ENCODE results near the gene ACP6.

ACP6 gene

Small RNA genes within 50 kb of the gene (small RNA-seq; reads per million reads assigned to genes)
- 0 to 0.04 reads per million in 2 experiments for gene RN7SL261P

Data from SK-N-DZ (cell line).